HepG2 (cell line): Measurements from ENCODE around the gene CDK11B. TPM values are rescaled to one million over a fixed set of nuclear protein-coding genes. Genes with fewer than 3 reads are reported as not detected.

Experiments
- ATAC-seq: fragments of 200-7000 bp; cut with Tn5 transposase; 3 replicates; pipeline ENCODE4 v1.9.1; 2020; ENCODE audit warnings: mild to moderate bottlenecking, moderate library complexity
- BruUV-seq: library from RNA; stranded (reverse); fragments of 400-500 nt; replicated peaks from 2 replicates; lab custom pipeline; 2021; lab: Mats Ljungman, UMichigan
- CTCF ChIA-PET: fragments of 300-600 bp; formaldehyde crosslinking; extraction: SDS; loops from one replicate; lab custom pipeline; 2021; ENCODE audit warnings: low total read pairs, inconsistent platforms, low intra/inter-chr PET ratio; lab: Yijun Ruan, JAX
- POLR2A ChIA-PET: fragments of 350-600 bp; sonication (Branson Sonifier 250); formaldehyde crosslinking; loops from one replicate; lab custom pipeline; 2020; ENCODE audit warnings: antibody characterized with exemption, inconsistent platforms; lab: Yijun Ruan, JAX
- DNase-seq: peaks from one replicate; pipeline ENCODE4 v3.0.0-alpha.2; 2015; ENCODE audit warnings: low spot score
- FAIRE-seq: peaks from 3 replicates; lab custom pipeline; 2011; peaks lifted over from hg19 to GRCh38; lab: Jason Lieb, UNC
- H2AFZ ChIP-seq: one replicate; pipeline ENCODE4 v1.6.1; 2011; ENCODE audit warnings: low read length, inconsistent platforms
- H3K27ac ChIP-seq: fragments of 300-600 bp; 3 replicates; pipeline ENCODE4 v1.8.0; 2011; ENCODE audit warnings: mixed run types, mild to moderate bottlenecking, mixed read lengths, low read length, inconsistent platforms; ENCODE audit not compliant: insufficient read depth; ENCODE audit errors: extremely low read length
- H3K27me3 ChIP-seq, 2 experiments: fragments of 200-600 bp in 1 of 2; 2 replicates in 1 of 2; 3 replicates in 1 of 2; pipeline versions ENCODE4 v1.6.0 to v1.8.0; 2011; ENCODE audit warnings: low read length in 2 of 2, mild to moderate bottlenecking in 2 of 2, moderate library complexity in 2 of 2, inconsistent platforms in 1 of 2; ENCODE audit not compliant: insufficient read depth in 2 of 2, control insufficient read depth in 1 of 2
- H3K36me3 ChIP-seq, 2 experiments: fragments of 200-600 bp in 1 of 2; replicated peaks in 1 of 2; 2 replicates in 1 of 2; 3 replicates in 1 of 2; pipeline versions ENCODE4 v1.5.1 to v1.8.0; 2011; ENCODE audit warnings: low read length in 2 of 2, inconsistent platforms in 1 of 2; ENCODE audit not compliant: insufficient read depth in 2 of 2, control insufficient read depth in 1 of 2
- H3K4me1 ChIP-seq: 2 replicates; pipeline ENCODE4 v1.5.1; 2012; ENCODE audit warnings: low read length, inconsistent platforms; ENCODE audit not compliant: insufficient read depth
- H3K4me2 ChIP-seq: 2 replicates; pipeline ENCODE4 v1.6.0; 2011; ENCODE audit warnings: low read depth, low read length, inconsistent platforms
- H3K4me3 ChIP-seq, 3 experiments: fragments of 200-600 bp in 1 of 3; sonication (generic), shearing (Covaris generic) in 1 of 3; replicated peaks in 1 of 3; 2 replicates each; pipeline ENCODE4 v1.5.1; 2011 to 2016; ENCODE audit warnings: low read length in 3 of 3, inconsistent platforms in 2 of 3, low read depth in 2 of 3, mild to moderate bottlenecking in 2 of 3, control low read depth in 1 of 3, mixed read lengths in 1 of 3; ENCODE audit not compliant: insufficient read depth in 1 of 3
- H3K79me2 ChIP-seq: one replicate; pipeline ENCODE4 v1.6.1; 2011; ENCODE audit warnings: low read length, inconsistent platforms; ENCODE audit not compliant: insufficient read depth
- H3K9ac ChIP-seq: 2 replicates; pipeline ENCODE4 v1.6.0; 2011; ENCODE audit warnings: mild to moderate bottlenecking, low read depth, low read length, inconsistent platforms; ENCODE audit not compliant: insufficient read depth
- H3K9me3 ChIP-seq: 2 replicates; pipeline ENCODE4 v1.5.1; 2012; ENCODE audit warnings: mild to moderate bottlenecking, low read length
- H4K20me1 ChIP-seq: 2 replicates; pipeline ENCODE4 v1.6.0; 2011; ENCODE audit warnings: inconsistent platforms, mild to moderate bottlenecking, low read length, moderate library complexity; ENCODE audit not compliant: insufficient read depth
- ESRRA ChIP-seq: sonication (generic); formaldehyde crosslinking; IDR thresholded peaks from 2 replicates; pipeline ENCODE4 v1.5.1; 2020; ENCODE audit warnings: mild to moderate bottlenecking, low read depth, missing genetic modification reagents
- PAXIP1 ChIP-seq: sonication (generic); formaldehyde crosslinking; conservative IDR thresholded peaks from 2 replicates; pipeline ENCODE4 v1.4.0; 2020; ENCODE audit warnings: mild to moderate bottlenecking, missing genetic modification reagents, moderate library complexity
- STAG1 ChIP-seq: sonication (generic); formaldehyde crosslinking; IDR thresholded peaks from 2 replicates; pipeline ENCODE4 v1.4.0; 2020; ENCODE audit warnings: missing genetic modification reagents
- ZHX2 ChIP-seq, 2 experiments: sonication (generic) in 1 of 2; formaldehyde crosslinking in 1 of 2; IDR thresholded peaks; 2 replicates each; pipeline versions ENCODE4 v1.6.1 to v1.9.0; 2014 to 2022; ENCODE audit warnings: antibody characterized with exemption in 1 of 2, borderline replicate concordance in 1 of 2, inconsistent platforms in 1 of 2, low read depth in 1 of 2, missing genetic modification reagents in 1 of 2
- ZNF362 ChIP-seq: sonication (generic); formaldehyde crosslinking; IDR thresholded peaks from 2 replicates; pipeline ENCODE4 v1.4.0; 2020; ENCODE audit warnings: missing genetic modification reagents, mild to moderate bottlenecking, borderline replicate concordance
- ZNF550 ChIP-seq: sonication (generic); formaldehyde crosslinking; IDR thresholded peaks from 2 replicates; pipeline ENCODE4 v1.4.0; 2020; ENCODE audit warnings: mild to moderate bottlenecking, missing genetic modification reagents, borderline replicate concordance
- ZZZ3 ChIP-seq: sonication (generic); formaldehyde crosslinking; IDR thresholded peaks from 2 replicates; pipeline ENCODE4 v1.4.0; 2020; ENCODE audit warnings: missing genetic modification reagents, mild to moderate bottlenecking, borderline replicate concordance
- WGBS: methylation state at CpG from one replicate; pipeline ENCODE4 v1.1.6; 2017; ENCODE audit warnings: low lambda C conversion rate; 5-methylcytosine and 5-hydroxymethylcytosine counted together
- in situ Hi-C: cut with HindIII; loops from 2 replicates; pipeline ENCODE4 v1.10.0; 2017; ENCODE audit warnings: low pct_unique_long_range_greater_than_20kb; ENCODE audit not compliant: extremely low pct_ligation_motif_present
- intact Hi-C: fragments of 100-400 bp; cut with micrococcal nuclease; formaldehyde crosslinking; loops from one replicate; pipeline ENCODE4 v1.10.0; 2022; ENCODE audit not compliant: unreplicated experiment
- polyA plus RNA-seq, 8 experiments: library from polyadenylated mRNA; depleted of rRNA in 3 of 8; stranded (reverse) in 7 of 8; unstranded in 1 of 8; fragments of >200 nt; fragmentation: Illumina TruSeq in 4 of 8; extraction: Trizol in 4 of 8; gene quantifications; 2 replicates each; pipeline versions ENCODE4 v1.2.1 to v1.2.3, GENCODE V29; 2011 to 2016; ENCODE audit warnings: low read depth in 4 of 8, missing spikeins in 1 of 8, mixed read lengths in 1 of 8; ENCODE audit not compliant: insufficient read depth in 1 of 8
- total RNA-seq, 5 experiments: library from RNA; depleted of rRNA; stranded (reverse); fragments of >200 nt; fragmentation: Illumina TruSeq; extraction: Trizol; gene quantifications; 2 replicates each; pipeline ENCODE4 v1.2.3, GENCODE V29; 2016; ENCODE audit warnings: low read depth in 1 of 5

Gene CDK11B
- total and polyA plus RNA-seq, 2 of the 13 experiments (the other 11 are each of a cell fraction or from before 2014, with no cell fraction given): 3.6 to 15.1 TPM

- WGBS: 4% methylated on average over 30 of the region's 30 CpGs
- peak; percentile 17 for ATAC-seq
- H3K9me3 ChIP-seq: no peaks in the 10 kb centered on the region
- H3K36me3 ChIP-seq: peaks cover 1 to 14% of the 10 kb centered on the region in 2 experiments; a peak in 2 of 5 replicates
- peak overlapping the region; percentile 82 for H3K4me2 ChIP-seq
- peaks cover 46% of the 10 kb centered on the region for H3K4me1 ChIP-seq
- POLR2A ChIA-PET: interaction anchor here (0.7 to 3.3 kb wide), 9 partner anchors 11 to 103 kb away, joined by 3 to 29 read pairs (median 4); partner anchors contain the start of gene ATAD3A
- H3K4me3 ChIP-seq: peak overlapping the region; percentile 90 to 100 (median 98)
- peak; percentile 49 for DNase-seq
- peaks cover 18% of the 10 kb centered on the region for H3K79me2 ChIP-seq
- peak overlapping the region; percentile 99 for H3K27ac ChIP-seq
- peak overlapping the region; percentile 100 for H3K9ac ChIP-seq
- in situ Hi-C loops: no loop called here
- no peak overlapping the region for H2AFZ ChIP-seq
- no peaks in the 10 kb centered on the region; a peak in 2 of 5 replicates for H3K27me3 ChIP-seq
- intact Hi-C loops: loop anchor here (5.0 kb wide), 1 partner anchor 37 kb away; no protein-coding TSS in a partner anchor
- peaks cover 8% of the 10 kb centered on the region; the same call in 1 of the 2 replicates for H4K20me1 ChIP-seq
- peak; percentile 47 for FAIRE-seq
- BruUV-seq: no TSS peak
- CTCF ChIA-PET: no interaction called here
- TF ChIP-seq ESRRA (CRISPR knock-in tag) (no peak), ZNF550 (CRISPR knock-in tag) (no peak), PAXIP1 (peak; percentile 26; the same call in 1 of the 2 replicates), ZNF362 (CRISPR knock-in tag) (0 out of 2 replicates have a peak, but pooled peaks have one; percentile 19), STAG1 (0 out of 2 replicates have a peak, but pooled peaks have one; percentile 5), ZHX2 (IDR thresholded peaks at IDR 0.05; ENCODE audit: low read depth) (peak; percentile 33; the same call in 1 of the 2 replicates), ZHX2 (CRISPR knock-in tag; IDR thresholded peaks at IDR 0.05; ENCODE audit: borderline replicate concordance) (no peak), ZZZ3 (CRISPR knock-in tag) (no peak)
These were observed 44.4 kb downstream of the CDK11B start for GRCh38 chr1:1614204-1614953.
